Osteoblast (primary cell): ENCODE measurements around the gene NAA40. TPM values are rescaled to one million over a fixed set of nuclear protein-coding genes. Genes with fewer than 3 reads are reported as not detected.
"Not testable (repeated sequence)": the region's sequence is repeated elsewhere in the genome, so short reads cannot be mapped to it uniquely, and the experiment has no call there.

ENCODE experiments used
- DNase-seq: peaks from one replicate; pipeline ENCODE4 v3.0.0; 2011; ENCODE audit warnings: low spot score, mixed read lengths; ENCODE audit not compliant: insufficient read length; ENCODE audit errors: missing footprints
- H2AFZ ChIP-seq: 2 replicates; pipeline ENCODE4 v1.6.0; 2011; ENCODE audit warnings: mild to moderate bottlenecking, low read length
- H3K27ac ChIP-seq: 2 replicates; pipeline ENCODE4 v1.5.1; 2011; ENCODE audit warnings: mild to moderate bottlenecking, low read depth, low read length, moderate library complexity
- H3K27me3 ChIP-seq: 2 replicates; pipeline ENCODE4 v1.6.0; 2012; ENCODE audit warnings: mild to moderate bottlenecking, control low read depth, inconsistent platforms, low read length, moderate library complexity; ENCODE audit not compliant: insufficient read depth
- H3K36me3 ChIP-seq: 2 replicates; pipeline ENCODE4 v1.5.1; 2011; ENCODE audit warnings: mild to moderate bottlenecking, low read length, control low read depth, moderate library complexity; ENCODE audit not compliant: insufficient read depth
- H3K4me1 ChIP-seq: 2 replicates; pipeline ENCODE4 v1.5.1; 2011; ENCODE audit warnings: mild to moderate bottlenecking, low read length, control low read depth, moderate library complexity; ENCODE audit not compliant: insufficient read depth
- H3K4me2 ChIP-seq: 2 replicates; pipeline ENCODE4 v1.6.0; 2011; ENCODE audit warnings: mild to moderate bottlenecking, low read length; ENCODE audit not compliant: insufficient read depth
- H3K4me3 ChIP-seq: fragments of 200-600 bp; sonication (generic); 3 replicates; pipeline ENCODE4 v1.5.1; 2012; ENCODE audit warnings: mild to moderate bottlenecking, low read length, inconsistent platforms; ENCODE audit not compliant: insufficient read depth
- H3K79me2 ChIP-seq: 2 replicates; pipeline ENCODE4 v1.6.0; 2012; ENCODE audit warnings: mild to moderate bottlenecking, low read length, control low read depth, inconsistent platforms; ENCODE audit not compliant: insufficient read depth
- H3K9me3 ChIP-seq: 2 replicates; pipeline ENCODE4 v1.5.1; 2011; ENCODE audit warnings: low read depth, low read length, control low read depth
- H4K20me1 ChIP-seq: 2 replicates; pipeline ENCODE4 v1.6.0; 2012; ENCODE audit warnings: mild to moderate bottlenecking, low read length, control low read depth; ENCODE audit not compliant: insufficient read depth
- total RNA-seq: library from RNA; depleted of rRNA; stranded (reverse); fragments of >200 nt; gene quantifications from 2 replicates; pipeline ENCODE4 v1.2.3, GENCODE V29; 2012
- TF ChIP-seq, protein P1 (sequence below): IDR thresholded peaks from 2 replicates; pipeline ENCODE4 v1.5.1; 2011; ENCODE audit warnings: mild to moderate bottlenecking, low read depth, low read length, moderate library complexity; ENCODE audit errors: extremely low read depth

NAA40 gene
- total RNA-seq, 1 donor, result 11.9 TPM

DNA sequence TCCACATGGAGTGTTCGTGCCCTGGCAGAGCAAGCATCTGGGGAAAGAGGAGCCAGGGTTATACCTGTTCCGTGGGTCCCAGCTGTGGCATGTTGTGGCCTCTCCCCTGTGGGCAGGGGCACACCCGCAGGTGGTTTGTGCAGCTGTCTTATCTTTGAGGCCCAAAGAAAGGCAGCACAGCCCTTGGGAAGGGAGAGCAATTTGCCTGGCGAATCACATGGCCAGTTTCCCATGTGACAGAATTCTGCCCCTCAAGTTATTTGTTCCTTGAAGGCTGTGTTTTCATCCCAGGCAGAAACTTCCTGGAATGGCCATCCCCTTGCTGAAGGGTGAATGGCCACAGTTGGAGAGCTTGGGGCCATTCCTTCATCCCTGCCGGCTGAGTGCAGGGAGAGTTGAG is 19.2 kb downstream of the NAA40 start:
- no peaks in the 10 kb centered on the region for H3K9me3 ChIP-seq
- TF ChIP-seq, protein P1, sequence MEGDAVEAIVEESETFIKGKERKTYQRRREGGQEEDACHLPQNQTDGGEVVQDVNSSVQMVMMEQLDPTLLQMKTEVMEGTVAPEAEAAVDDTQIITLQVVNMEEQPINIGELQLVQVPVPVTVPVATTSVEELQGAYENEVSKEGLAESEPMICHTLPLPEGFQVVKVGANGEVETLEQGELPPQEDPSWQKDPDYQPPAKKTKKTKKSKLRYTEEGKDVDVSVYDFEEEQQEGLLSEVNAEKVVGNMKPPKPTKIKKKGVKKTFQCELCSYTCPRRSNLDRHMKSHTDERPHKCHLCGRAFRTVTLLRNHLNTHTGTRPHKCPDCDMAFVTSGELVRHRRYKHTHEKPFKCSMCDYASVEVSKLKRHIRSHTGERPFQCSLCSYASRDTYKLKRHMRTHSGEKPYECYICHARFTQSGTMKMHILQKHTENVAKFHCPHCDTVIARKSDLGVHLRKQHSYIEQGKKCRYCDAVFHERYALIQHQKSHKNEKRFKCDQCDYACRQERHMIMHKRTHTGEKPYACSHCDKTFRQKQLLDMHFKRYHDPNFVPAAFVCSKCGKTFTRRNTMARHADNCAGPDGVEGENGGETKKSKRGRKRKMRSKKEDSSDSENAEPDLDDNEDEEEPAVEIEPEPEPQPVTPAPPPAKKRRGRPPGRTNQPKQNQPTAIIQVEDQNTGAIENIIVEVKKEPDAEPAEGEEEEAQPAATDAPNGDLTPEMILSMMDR, result no peak
- no peaks in the 10 kb centered on the region for H4K20me1 ChIP-seq
- no peaks in the 10 kb centered on the region for H3K27me3 ChIP-seq
- H3K4me1 ChIP-seq, result no peaks in the 10 kb centered on the region
- no peak overlapping the region for H2AFZ ChIP-seq
- peak; percentile 58 for DNase-seq
- H3K4me3 ChIP-seq, result no peak overlapping the region
- no peak overlapping the region for H3K4me2 ChIP-seq
- H3K27ac ChIP-seq, result no peak overlapping the region
- no peaks in the 10 kb centered on the region for H3K79me2 ChIP-seq
- peaks cover 34% of the 10 kb centered on the region for H3K36me3 ChIP-seq

DNA sequence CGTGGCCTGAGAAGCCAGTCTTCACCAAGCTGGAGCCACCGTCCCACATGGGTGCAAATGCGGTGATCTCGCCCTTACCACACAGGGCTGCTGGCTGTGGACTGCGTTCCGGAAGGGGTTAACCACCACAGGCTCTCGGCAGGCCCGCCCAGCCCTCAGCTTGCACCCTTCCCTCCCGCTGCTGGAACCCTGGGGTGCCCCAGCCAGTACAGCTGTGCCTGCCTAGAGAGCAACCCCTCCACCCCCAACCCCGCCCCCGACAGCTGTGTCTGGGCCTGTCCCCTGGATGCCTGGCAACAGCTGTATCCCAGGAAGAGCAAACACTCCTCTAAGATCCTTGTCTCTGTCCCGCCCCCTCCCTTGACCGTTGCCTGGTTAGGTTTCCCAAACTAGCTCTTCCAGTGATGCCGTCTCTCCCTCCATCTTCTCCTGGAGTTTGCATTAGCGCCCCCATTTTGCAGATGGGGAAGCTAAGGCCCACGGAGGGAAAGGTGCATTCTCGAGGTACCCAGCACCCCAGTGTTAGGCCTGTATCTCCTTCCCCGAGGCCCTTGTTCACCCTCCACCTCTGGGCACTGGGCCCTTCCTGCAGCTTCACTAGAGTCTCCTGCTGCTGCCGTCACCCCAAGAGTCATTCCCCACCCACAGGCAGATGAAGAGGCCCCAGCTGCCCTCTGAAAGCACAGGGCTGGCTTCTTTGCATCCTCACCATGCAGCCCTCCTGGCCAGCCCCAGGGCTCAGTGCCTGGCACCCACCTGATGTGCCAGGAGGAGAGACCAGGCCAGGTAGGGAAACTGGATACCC is 23.0 kb downstream of the NAA40 start:
- H3K27ac ChIP-seq, result no peak overlapping the region
- H3K79me2 ChIP-seq, result no peaks in the 10 kb centered on the region
- H3K9me3 ChIP-seq, result no peaks in the 10 kb centered on the region
- H3K36me3 ChIP-seq, result no peaks in the 10 kb centered on the region
- no peak overlapping the region for H3K4me3 ChIP-seq
- H4K20me1 ChIP-seq, result no peaks in the 10 kb centered on the region
- TF ChIP-seq, protein P1, result no peak
- no peaks in the 10 kb centered on the region for H3K4me1 ChIP-seq
- H3K4me2 ChIP-seq, result peak overlapping the region; percentile 32
- peak; percentile 79 for DNase-seq
- no peak overlapping the region for H2AFZ ChIP-seq
- no peaks in the 10 kb centered on the region for H3K27me3 ChIP-seq

DNA sequence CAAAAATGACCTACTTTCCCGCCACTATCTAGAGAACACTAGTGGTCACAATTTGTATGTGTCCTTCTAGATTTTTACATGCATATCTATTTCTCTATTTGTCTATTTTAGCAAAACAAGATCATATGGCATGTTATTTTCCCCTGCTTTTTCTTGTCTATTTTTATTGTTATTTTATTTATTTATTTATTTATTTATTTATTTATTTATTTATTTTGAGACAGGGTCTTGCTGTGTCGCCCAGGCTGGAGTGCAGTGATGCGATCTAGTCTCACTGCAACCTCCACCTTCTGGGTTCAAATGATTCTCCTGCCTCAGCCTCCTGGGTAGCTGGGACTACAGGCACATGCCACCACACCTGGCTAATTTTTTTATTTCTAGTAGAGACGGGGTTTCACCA is 25.1 kb downstream of the NAA40 start:
- not testable (repeated sequence) for H3K4me1 ChIP-seq, H3K4me3 ChIP-seq, H3K4me2 ChIP-seq, H3K36me3 ChIP-seq, H3K9me3 ChIP-seq, H3K27me3 ChIP-seq, H2AFZ ChIP-seq, H4K20me1 ChIP-seq, DNase-seq, H3K79me2 ChIP-seq, H3K27ac ChIP-seq

DNA sequence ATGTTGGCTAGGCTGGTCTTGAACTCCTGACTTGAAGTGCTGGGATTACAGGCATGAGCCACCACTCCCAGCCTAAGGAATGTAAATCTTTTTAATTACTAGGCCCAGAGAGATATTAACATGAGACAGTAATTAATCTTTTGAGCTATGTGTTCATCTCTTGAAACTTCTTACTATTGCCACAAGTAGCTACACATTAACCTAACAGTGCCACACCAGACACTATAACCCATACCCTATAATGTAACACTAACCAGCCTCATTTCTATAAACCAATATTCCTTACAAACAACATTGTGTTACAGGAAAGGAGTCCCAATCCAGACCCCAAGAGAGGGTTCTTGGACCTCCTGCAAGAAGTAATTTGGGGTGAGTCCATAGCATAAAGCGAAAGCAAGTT is 27.6 kb downstream of the NAA40 start:
- TF ChIP-seq, protein P1, result no peak
- no peak for DNase-seq
- H3K36me3 ChIP-seq, result no peaks in the 10 kb centered on the region
- no peak overlapping the region for H3K27ac ChIP-seq
- H3K9me3 ChIP-seq, result no peaks in the 10 kb centered on the region
- H3K79me2 ChIP-seq, result no peaks in the 10 kb centered on the region
- no peak overlapping the region for H3K4me3 ChIP-seq
- no peaks in the 10 kb centered on the region for H3K4me1 ChIP-seq
- no peak overlapping the region for H2AFZ ChIP-seq
- no peak overlapping the region for H3K4me2 ChIP-seq
- no peaks in the 10 kb centered on the region for H4K20me1 ChIP-seq
- no peaks in the 10 kb centered on the region for H3K27me3 ChIP-seq
